Measurements from ENCODE around the gene NDRG3.

- TF ChIP-seq CTCF (IDR thresholded peaks at IDR 0.05; ENCODE audit: poor library complexity, severe bottlenecking) = no peak
- no peak for TF ChIP-seq EZH2 (IDR thresholded peaks at IDR 0.05; ENCODE audit: borderline replicate concordance, insufficient read depth, low read length, poor library complexity, severe bottlenecking)
These were observed 31.7 kb upstream of the NDRG3 start for GRCh38 chr20:36777576-36777975.
